ENCODE results near the gene LCE1C. TPM values are rescaled to one million over a fixed set of nuclear protein-coding genes. Genes with fewer than 3 reads are reported as not detected.

The LCE1C gene, protein sequence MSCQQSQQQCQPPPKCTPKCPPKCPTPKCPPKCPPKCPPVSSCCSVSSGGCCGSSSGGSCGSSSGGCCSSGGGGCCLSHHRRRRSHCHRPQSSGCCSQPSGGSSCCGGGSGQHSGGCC
- polyA plus RNA-seq (ENCODE audit: insufficient read depth in 1 of 5, insufficient read length in 5 of 5, low replicate concordance in 1 of 5) = not detected
- long read RNA-seq, donor 1 = 0 reads
- long read RNA-seq, donor 2 = 0 reads
- long read RNA-seq, donor 3 = 0 reads
- long read RNA-seq, donor 4 = 0 reads
- long read RNA-seq, donor 5 = 0 reads
- long read RNA-seq, donor 6 = 0 reads
- long read RNA-seq, donor 7 = 0 reads
- long read RNA-seq, donor 8 = 0 reads

DNA sequence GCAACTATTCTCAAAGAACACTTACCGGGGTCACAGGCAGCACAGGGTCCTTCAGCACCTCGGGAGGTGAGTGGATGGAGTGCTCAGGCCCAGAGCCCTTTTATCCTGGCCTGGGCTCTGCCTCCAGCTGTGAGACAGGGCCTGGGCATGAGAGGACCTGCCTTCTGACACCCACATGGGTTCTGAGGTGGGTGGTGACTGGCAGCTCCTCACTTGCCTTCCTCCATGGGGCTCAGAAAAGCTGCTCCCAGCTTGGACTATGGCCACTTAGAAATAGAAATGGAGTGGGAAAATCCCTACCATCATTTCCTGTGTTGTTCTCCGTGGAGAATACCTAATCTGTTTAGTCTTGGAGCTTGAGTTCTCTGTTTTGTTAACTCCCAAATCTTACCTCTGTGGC is at the start of gene LCE1C:
TSS of gene LCE1C (minus strand) at position 76 of the 400 bp plus-strand sequence. CDS start 1,173 bp downstream, outside the sequence.
- no peak for DNase-seq

DNA sequence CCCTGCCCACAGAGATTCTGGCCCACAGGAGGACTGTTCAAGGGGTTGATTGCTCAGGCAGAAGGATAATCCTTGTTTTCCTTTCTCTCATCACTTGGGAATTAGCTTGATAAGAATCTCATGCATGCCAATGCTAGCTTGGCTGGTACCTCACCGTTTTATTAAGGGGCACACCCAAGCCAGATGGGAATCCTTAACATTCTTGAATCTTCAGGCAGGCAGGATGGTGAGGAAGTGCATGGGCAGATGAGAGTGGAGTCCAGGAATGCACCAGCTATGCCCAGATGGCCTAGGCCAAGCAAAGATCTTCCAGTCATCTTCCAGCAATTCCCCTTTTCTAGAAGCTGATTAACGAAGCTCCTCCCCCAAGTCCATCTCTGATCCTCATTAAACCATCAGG is 49.2 kb upstream of the LCE1C start:
- no peak for DNase-seq

DNA sequence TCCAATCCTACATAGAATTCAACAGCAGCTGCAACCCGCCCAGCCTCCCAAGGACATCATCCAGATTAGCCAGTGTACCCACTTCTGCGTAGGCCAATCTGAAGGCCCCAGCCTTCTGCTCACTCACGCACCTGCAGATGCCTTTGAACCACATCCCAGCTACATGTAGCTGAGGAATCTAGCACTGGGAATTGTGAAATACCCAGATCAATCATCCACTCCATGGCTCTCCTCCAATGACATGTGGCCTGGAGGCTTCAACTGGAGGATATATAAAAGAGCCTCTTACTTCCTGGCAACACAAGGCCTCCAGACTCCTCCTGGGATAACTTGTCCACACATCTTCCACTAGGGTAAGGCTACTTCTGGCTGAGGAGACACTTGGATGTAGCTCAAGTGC is 36.1 kb upstream of the LCE1C start, which contains the start of gene LCE6A:
TSS of gene LCE6A (plus strand) at position 301 of the 400 bp plus-strand sequence. CDS start 665 bp downstream, outside the sequence.
- DNase-seq = no peak

DNA sequence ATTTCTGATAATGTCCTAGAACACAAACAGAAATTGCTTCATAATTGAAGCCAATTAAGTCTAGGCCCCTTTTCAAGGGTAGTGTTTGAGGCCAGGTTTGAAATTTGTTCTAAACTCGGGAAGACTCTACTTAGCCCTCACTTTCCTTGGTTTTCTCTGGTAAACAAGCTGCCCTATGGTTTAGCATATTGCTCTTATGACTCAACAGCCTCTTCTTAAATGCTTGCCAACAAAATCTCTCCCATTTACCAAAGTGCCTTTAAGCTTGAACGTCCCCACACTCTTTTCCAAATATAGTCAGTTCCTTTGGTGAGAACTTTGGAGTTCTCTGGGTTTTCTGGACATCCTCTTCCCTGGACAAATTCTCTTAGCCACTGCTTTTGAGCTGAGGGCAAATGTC is 30.4 kb upstream of the LCE1C start:
- DNase-seq = no peak

DNA sequence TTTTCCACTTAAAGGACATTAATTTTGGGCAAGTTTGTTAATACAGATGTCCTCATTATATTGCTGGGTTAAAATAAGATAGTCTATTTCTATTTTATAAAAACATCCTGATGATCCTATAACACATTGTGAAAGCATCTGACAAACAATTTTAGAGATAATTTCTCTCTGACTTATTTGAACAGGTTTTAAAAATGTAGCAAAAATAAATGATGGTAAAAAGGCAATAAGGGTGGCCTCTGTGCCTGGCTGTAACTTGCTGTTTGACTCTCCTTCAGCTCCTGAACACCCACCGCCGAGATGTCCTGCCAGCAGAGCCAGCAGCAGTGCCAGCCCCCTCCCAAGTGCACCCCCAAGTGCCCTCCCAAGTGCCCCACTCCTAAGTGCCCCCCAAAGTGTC is 20.7 kb upstream of the LCE1C start, which contains the start of gene LCE1A:
TSS of gene LCE1A (plus strand) at position 301 of the 400 bp plus-strand sequence. CDS start at position 301, 0 bp downstream.
- no peak for DNase-seq

DNA sequence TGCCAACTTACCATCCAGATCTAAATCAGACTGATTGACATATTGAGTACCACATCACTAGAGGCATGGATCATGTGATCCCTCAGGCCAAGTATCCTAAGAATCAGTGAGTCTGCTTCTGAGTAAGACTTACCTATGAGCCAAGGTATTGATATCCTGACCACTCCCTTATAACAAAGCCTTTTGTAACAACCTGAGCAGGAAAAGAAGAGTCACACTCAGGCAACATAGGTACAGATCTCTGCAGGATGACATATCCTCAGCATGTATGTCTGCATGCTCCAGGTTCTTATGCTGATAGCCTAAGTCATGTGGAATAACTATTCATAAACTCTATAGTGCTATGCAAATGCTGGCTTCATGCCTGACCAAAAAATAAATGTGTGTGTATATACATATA is 18.5 kb upstream of the LCE1C start:
- DNase-seq = no peak

DNA sequence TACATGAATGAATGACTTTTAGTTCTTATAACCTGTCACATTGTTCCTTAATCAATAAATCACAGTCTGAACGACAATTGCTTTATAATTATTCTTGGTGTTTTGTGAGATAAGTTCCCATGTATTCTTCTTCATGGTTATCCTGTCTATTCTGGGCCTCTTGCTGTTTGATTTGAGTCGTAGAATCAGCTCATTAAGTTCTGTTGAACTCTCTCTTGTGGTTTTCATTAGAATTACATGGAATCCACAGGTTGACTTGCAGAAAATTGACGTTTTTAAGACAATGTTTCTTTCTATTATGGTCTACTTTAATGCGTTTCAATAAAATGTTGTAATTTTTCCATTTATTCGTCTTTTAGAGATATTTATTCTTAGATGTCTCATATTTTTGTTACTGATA is 16.8 kb upstream of the LCE1C start:
- DNase-seq = no peak

DNA sequence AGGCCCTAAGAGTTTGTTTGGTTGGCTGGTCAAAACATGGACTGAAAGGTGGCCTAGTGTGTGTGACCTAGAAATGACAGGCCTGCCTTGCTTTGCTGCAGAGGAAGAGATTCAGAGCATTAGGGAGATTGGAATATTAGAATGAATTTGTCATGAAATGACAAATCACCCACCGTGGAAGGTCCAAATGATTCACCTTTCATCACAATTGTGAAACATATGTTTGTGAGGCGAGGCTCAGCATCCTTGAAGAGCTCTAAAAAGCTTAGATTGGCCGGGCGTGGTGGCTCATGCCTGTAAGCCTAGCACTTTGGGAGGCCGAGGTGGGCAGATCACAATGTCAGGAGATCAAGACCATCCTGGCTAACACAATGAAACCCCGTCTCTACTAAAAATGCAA is 10.9 kb upstream of the LCE1C start:
- DNase-seq = no peak

DNA sequence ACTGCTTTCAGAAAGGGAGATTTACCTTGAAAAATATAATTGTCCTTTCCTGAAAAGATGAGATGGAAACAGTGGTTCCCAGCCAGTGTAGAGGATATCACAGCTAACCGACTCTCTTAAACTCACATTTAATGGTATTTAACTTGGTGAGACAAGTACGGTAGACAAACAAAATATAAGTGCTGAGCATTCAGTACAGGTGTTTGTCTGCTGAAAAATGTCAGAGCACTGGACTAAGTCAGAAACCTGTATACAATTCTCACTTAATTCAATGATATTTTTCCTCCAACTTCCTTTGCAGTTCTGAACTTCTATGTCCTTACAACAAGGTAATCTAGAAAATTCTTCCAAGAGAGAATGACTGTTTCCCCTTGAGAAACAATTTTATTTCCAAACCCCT is 5.2 kb upstream of the LCE1C start, which contains the start of gene LCE1B:
TSS of gene LCE1B (plus strand) at position 301 of the 400 bp plus-strand sequence. CDS start 476 bp downstream, outside the sequence.
- DNase-seq = no peak

DNA sequence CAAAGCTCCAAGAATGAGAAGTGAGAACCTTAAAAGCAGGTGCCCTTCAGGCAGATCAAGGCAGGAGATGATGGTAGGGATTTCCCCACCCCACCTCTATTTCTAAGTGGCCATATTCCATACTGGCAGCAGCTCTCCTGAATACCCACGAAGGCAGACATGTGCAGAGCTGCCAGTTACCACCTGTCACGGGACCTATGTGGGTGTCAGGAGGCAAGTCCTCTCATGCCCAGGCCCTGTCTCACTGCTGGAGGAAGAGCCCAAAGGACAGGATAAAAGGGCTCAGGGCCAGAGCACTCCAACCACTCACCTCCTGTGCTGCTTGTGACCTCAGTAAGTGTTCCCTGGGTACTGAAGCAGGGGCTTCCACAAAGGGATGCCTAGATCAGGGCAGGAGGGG is 4.6 kb upstream of the LCE1C start:
- no peak for DNase-seq

DNA sequence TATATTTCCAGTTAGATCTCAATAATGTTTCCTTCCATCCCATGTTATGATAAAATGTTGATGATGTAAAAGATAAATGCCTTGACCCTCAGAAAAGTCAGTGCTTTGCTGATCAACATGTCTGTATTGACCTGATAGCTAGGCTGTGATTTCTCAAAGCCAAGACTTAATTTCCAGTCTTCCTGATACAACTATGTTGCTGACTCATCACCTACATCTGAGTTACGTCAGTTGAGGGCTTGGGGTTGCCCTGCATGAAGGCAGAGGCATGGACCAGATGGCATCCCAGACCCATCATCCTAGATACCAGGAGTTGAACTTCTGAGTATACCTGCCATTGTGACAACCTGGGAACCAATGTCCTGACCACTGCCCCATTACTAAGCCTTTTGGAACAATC is 5.1 kb downstream of the LCE1C start:
- no peak for DNase-seq

DNA sequence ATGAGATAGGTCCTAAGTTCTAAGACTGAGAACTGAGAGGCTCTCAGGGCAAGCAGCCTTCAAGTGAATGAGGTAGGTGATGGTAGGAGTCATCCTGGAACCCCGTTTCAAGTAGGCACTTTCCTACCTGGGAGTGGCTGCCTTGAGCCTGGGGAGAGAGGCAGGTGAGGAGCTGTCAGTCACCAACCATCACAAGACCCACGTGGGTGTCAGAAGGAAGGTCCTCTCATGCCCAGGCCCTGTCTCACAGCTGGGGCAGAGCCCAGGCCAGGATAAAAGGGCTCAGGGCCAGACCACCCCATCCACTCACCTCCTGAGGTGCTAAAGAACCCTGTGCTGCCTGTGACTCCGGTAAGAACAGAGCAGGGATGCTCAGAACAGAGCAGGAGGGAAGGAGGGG is 10.0 kb downstream of the LCE1C start, which contains the start of gene LCE1D:
TSS of gene LCE1D (plus strand) at position 301 of the 400 bp plus-strand sequence. CDS start 1,074 bp downstream, outside the sequence.
- no peak for DNase-seq

DNA sequence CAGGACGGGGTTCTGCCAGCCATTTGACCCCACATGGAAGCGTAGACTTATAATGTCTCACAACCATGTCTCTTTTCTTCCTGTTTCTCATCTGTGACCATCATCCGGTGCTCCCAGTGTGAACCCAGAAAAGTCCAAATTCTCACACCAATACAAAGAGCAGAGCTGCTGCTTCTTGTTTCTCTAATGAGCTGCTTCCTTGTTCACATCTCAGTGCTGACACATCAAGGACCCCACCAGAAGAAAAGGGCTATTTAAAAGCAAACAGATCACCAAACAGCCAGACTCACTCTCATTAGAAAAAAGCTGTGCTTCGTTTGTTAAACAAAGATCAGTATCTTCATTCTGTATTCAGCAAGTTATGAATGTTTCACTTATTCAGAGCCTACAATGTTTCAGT is 10.8 kb downstream of the LCE1C start:
- DNase-seq = no peak

DNA sequence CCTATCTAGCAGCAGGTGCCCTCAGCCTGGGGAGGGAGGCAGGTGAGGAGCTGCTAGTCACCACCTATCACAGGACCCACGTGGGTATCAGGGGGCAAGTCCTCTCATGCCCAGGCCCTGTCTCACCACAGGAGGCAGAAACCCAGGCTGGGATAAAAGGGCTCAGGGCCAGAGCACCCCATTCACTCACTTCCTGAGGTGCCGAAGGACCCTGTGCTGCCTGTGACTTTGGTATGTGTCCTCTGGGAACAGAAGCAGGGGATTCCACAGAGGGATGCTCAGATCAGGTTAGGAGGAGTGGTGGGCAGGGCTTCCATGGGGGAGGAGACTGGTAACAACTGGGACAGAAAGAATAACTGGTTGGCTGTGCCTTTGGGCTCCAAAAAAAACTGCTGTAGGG is 20.4 kb downstream of the LCE1C start, which contains the start of gene LCE1E:
TSS of gene LCE1E (plus strand) at position 181 of the 400 bp plus-strand sequence. CDS start 1,043 bp downstream, outside the sequence.
- no peak for DNase-seq

DNA sequence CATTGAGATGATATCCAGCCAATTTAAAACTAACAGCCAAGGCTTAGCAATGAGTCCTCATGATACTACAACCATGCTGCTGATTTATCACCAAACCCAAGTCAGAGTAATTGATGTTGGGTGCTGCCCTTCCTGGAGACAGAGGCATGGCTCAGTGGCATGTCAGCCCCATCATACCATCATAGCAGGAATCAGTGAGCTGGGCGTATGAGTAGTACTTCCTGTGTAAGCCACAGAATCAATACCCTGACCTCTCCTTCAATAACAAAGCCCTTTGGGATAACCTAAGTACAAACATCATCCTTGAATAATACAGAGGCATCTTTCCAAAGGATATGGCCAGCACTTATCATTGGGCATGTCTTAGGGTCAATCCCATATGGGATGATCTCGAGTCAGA is 23.4 kb downstream of the LCE1C start:
- DNase-seq = no peak

DNA sequence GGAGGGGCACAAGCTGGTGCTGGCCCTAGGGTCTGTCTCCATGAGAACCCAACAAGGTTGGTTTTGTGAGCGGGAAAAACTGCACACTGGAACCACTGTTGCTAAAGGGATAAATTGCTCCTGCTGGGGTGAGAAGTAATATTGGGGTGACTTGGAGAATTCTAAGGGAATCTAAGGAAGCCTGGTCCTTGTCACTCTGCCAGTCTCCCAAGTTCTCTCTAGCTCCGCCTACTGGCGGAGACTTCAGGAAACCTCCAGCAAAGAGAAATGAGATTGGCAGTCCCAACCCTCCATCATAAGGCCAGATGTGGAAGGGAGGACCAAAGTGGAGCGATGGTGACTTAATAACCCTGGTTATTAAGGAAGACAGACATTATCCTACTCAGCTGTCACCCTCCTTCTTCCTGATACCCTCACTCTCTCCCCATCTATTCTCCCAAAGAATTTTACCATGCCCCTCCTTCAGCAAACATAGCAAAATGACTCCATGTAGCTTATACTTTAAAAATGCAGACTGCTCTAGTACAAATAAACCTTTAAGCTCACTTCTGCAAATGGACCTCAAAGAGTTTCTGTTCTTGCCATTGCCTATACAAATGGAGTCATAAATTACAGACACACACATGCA is 28.8 kb downstream of the LCE1C start:
- DNase-seq = no peak

DNA sequence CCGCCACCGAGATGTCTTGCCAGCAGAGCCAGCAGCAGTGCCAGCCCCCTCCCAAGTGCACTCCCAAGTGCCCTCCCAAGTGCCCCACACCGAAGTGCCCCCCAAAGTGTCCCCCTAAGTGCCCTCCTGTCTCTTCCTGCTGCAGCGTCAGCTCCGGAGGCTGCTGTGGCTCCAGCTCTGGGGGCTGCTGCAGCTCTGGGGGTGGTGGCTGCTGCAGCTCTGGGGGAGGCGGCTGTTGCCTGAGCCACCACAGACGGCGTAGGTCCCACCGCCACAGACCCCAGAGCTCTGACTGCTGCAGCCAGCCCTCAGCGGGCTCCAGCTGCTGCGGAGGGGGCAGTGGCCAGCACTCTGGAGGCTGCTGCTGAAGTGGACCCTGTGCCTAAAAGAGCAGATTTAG is 30.1 kb downstream of the LCE1C start:
- DNase-seq = no peak

DNA sequence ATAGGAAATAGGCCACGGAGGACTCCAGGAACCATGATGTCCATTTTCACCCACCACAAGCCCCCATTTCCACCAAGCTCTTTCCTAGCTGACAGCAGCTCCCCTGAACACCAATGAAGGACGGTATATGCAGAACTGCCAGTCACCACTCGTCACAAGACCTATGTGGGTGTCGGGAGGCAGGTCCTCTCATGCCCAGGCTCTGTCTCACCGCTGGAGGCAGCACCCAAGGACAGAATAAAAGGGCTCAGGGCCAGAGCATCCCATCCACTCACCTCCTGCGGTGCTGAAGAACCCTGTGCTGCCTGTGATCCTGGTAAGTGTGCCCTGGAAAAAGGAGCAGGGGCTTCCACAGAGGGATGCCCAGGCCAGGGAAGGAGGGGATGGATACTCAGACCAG is 31.6 kb downstream of the LCE1C start, which contains the start of gene LCE1F:
TSS of gene LCE1F (plus strand) at position 266 of the 400 bp plus-strand sequence. CDS start 1,232 bp downstream, outside the sequence.
- no peak for DNase-seq

DNA sequence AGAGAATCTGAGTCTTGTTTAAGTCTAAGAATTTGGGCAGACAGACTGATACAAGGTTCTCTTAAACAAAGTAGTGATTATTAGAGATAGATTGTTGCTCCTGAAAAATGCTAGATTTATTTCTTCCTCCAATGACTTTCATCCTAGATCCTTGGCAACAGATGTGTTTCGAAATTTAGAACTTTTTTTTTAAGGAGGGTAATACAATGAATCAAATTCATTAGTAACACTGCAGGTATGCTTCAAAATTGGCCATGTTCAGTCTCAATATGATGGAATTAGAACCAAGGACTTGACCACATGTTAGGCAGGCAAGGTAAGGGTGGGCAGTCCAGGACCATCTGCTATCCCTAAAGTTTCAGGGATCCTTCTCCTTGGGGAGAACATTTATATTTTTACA is 36.0 kb downstream of the LCE1C start:
- no peak for DNase-seq

DNA sequence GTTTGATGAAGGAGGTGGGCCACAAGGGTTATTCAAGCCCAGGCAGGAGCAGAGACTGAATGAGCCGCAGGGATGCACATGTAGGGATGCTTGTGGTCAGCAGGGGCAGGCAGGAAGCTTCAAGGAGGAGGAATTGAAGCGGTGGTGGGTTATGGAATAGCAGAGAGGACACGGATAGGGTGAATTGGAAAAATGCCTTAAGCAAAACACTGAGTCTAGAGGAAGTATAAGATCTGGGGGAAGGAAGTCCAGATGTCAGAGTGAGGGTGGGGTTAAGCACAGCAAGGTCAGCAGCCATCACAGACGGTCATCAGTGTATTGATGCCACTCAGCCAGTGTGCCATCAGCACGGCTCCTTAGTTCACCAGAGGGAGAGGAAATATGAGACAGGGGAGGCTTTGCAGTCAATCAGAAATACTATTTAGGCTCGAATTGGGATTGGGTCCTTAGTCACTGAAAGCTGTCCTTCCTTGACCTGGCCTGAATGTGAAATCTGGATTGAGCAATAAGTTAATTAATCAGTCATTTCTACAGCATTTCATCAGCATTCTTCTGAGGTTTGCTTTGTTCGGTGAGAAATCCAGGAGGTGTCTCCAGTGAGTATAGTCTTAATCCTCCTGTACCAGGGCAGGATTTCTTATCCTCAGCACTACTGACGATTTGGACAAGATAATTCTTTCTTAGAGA is 37.5 kb downstream of the LCE1C start:
- DNase-seq = no peak

DNA sequence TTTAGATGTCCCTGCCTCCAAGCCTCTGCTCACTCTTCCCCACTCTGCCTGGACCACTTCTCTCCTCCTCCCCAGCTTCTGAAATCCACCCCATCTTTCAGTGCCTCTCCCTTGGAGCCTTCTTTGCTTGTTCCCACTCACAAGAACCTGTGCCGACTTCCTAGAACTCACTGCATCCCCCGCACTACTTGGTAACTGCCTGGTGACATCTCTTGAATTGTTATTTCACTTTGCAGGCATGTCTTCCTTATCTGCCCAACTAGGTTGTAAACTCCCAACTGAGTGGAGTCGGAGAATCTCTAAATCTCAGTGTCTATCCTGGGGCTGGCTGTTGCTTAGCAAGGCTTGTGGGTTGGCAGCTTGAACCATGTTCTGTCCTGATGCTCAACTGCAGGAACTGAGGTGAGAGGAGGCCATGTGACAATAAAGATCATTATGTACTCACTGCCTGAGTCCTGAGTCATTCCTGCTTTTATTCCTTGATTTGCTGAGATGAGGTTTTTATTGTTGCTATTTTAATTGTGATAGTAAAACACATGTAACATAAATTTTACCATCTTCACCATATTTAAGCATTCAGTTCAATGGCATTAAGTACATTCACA is 44.7 kb downstream of the LCE1C start:
- DNase-seq = no peak

All from right lung (tissue), 10 donors.